HG02884 (cell line): ENCODE measurements around the gene MIAT.

ENCODE experiments used
- ATAC-seq: cut with Tn5 transposase; IDR thresholded peaks from one replicate; pipeline ENCODE4 v1.9.1; 2021; ENCODE audit warnings: mild to moderate bottlenecking, moderate library complexity; ENCODE audit not compliant: unreplicated experiment

MIAT gene

DNA sequence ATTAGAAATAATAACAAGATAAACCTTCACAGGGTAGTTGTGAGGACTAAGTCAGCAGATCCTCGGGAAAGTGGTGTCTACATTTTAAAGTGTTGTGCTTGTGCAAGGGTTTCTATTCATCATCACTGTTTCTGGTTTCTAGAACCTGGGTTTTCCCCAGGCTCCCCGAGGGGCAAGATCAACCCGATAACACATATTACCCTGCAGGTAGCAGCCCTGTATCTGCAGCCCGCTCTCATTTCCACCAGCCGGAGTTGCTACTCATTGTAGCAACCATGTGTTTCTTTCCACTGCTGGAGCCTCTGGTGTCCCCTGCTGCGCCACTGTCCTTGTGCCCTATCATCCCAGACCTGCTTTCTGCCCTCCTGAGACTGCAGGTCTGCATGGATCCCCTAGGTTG, 67.0 kb downstream of the MIAT start:
- no peak for ATAC-seq

DNA sequence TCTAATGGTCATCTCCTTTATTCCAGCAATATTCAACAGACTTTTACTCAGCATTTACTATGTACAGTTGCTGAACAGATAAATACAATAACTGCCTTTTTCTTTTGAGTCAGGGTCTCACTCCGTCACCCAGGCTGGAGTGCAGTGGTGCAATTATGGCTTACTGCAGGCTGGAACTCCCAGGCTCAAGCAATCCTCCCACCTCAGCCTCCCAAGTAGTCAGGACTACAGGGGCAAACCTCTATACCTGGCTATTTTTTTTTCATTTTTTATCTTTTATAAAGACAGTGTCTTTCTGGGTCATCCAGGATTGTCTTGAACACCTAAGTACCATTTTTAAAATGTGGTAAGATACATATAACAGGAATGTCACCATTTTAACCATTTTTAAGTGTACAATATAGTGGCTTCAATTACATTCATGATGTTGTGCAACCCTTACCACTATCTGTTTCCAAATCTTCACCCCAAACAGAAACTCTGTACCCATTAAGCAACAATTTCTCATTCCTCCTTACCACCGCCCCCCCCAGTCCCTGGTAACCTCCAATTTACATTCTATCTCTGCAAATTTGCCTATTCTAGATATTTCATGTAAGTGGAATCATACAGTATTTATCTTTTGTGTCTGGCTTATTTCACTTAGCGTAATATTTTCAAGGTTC, 67.8 kb downstream of the MIAT start:
- no peak for ATAC-seq
